ENCODE measurements around the gene LRP1B.

DNA sequence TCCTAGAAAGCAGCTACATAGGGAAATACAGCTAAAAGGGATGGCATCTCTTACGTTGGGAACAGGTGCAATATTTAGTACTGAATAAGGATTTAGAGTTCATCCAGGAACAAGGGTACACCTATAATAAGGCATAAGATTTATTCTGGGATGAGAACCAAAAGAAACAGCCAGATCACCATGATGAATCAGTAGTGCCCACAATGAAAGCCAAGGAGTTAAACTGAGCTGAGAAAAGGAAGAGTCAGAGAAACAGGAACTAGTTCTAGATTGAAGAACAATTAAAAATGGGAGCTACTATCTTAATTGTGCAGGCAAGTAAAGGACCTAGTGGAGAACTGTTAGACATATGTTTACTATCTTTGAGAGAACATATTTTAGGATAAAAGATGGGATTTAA lies 692.3 kb downstream of the LRP1B start:
- TF ChIP-seq TAF1 (IDR thresholded peaks at IDR 0.05; ENCODE audit: low read depth) (no peak), USF1 (IDR thresholded peaks at IDR 0.05) (no peak), CREB1 (IDR thresholded peaks at IDR 0.05; ENCODE audit: low read depth) (no peak), MAX (IDR thresholded peaks at IDR 0.05) (no peak), FOXM1 (IDR thresholded peaks at IDR 0.05; ENCODE audit: borderline replicate concordance, low read depth) (no peak), YY1 (IDR thresholded peaks at IDR 0.05; ENCODE audit: low read depth) (no peak), TCF12 (IDR thresholded peaks at IDR 0.05; ENCODE audit: low read depth) (no peak), RAD21 (IDR thresholded peaks at IDR 0.05; ENCODE audit: low read depth) (no peak), TEAD4 (IDR thresholded peaks at IDR 0.05) (no peak), EP300 (IDR thresholded peaks at IDR 0.05; ENCODE audit: borderline replicate concordance) (no peak), EGR1 (IDR thresholded peaks at IDR 0.05) (no peak), REST (IDR thresholded peaks at IDR 0.05; ENCODE audit: low read depth) (no peak), NFIC (IDR thresholded peaks at IDR 0.05) (no peak), ZBTB7A (IDR thresholded peaks at IDR 0.05; ENCODE audit: low read depth) (no peak)

Measured in Ishikawa (cell line).